GM19328 (cell line): ENCODE results near the gene PIEZO2.

Experiments used
- ATAC-seq: cut with Tn5 transposase; IDR thresholded peaks from one replicate; pipeline ENCODE4 v1.9.1; 2021; ENCODE audit warnings: mild to moderate bottlenecking, moderate library complexity; ENCODE audit not compliant: unreplicated experiment

PIEZO2 gene

GRCh38 chr18:11071300-11071699, 78.1 kb downstream of the PIEZO2 start:
- ATAC-seq = no peak

- no peak for ATAC-seq
Observed at GRCh38 chr18:11070593-11070992, 78.8 kb downstream of the PIEZO2 start.

GRCh38 chr18:11066038-11066437, 83.3 kb downstream of the PIEZO2 start:
- ATAC-seq = no peak

DNA sequence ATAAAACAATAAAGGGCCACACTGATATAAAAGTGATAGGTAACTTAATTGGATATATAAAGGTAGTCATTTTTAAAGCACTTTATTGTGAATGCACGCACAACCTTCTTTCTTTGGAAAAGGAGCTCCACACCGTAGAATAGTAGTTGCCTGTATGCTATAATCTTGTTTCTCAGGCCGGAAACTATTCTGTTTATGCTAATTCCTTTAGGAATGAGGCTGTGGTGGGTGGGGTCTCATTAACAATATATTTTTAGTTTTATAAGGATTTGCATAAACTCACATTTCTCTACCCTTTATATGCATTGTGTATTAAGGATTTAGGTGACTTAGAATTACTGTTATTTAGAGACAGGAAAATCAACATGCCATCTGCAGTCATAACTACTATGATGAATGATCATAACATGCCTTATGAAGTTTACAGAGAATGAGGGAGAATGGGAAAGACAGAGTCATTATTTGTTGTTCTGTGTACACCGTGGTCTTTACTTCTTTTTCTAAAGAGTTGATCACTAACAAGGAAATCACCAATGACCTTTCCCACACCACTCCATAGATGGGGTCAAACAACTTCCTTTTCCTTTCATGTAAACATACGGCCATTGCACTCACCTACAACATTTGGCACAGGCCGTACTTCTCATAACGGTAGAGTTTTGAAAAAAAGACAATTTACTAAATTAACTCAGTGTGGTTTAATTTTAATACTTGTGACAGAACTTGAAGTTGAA, 84.5 kb downstream of the PIEZO2 start:
- ATAC-seq = no peak

DNA sequence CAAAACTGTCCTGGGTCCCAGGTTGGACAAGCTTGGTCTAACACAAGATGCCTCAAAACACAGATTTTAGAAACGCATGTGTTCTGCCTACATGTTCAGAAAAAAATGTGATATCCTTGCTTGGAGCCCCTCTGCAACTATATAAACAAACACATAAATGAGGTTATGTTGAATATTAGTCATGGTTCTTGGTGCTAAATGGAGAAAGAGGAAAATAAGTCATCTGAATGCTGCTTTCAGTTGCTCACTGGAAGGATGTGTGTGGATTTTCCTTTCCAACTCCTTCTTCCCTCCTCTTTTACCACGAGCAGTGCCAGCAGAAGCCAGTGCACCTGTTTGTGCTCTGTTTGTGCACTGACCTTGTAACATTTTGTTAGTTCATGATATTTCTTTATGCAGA, 85.3 kb downstream of the PIEZO2 start:
- no peak for ATAC-seq

DNA sequence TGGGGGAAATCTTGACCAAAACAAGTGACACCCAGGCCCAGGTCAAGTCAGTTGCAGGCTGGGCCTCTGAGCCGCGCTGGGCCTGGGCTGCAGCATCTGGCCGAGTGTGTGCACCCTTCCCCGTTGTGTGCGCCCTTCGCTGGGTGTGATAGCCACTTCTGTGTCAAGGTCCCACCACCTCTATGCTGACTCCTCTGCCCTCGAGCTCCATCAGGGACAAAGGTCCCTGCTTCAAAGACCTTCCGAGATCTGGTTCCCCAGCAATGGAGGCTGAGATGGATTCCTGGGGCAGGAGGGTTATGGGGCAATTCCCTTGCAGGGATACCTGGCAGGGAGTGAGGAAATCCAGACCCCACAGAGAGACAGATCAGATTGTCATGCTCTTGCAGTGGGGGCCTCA, 93.6 kb downstream of the PIEZO2 start:
- no peak for ATAC-seq

- no peak for ATAC-seq
Observed at GRCh38 chr18:11054497-11054896, 94.9 kb downstream of the PIEZO2 start.

GRCh38 chr18:11053293-11053692, 96.1 kb downstream of the PIEZO2 start:
- ATAC-seq = no peak

GRCh38 chr18:11052800-11053199, 96.6 kb downstream of the PIEZO2 start:
- no peak for ATAC-seq

- no peak for ATAC-seq
Observed at GRCh38 chr18:11051462-11051861, 97.9 kb downstream of the PIEZO2 start.

DNA sequence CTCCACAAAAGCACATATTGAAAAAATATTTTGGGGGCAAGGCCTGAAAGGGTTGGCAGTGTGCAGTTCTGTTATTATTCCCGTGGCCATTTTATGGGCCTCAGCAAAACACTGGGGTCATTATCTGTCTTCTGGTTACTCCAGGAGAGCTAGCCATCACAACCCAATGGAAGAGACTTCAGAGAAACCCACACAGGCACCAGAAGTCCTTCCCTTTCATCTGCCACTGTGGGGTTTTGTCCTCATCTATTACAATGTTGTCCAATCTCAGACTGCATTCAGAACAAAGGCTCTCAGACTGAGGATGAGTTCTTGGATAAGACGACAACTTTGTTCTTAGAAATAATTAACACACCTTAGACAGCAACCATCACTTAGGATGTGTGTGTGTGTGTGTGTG, 98.4 kb downstream of the PIEZO2 start:
- ATAC-seq = no peak

GRCh38 chr18:11047817-11048216, 101.6 kb downstream of the PIEZO2 start:
- no peak for ATAC-seq

GRCh38 chr18:11047156-11047555, 102.2 kb downstream of the PIEZO2 start:
- ATAC-seq = no peak

- no peak for ATAC-seq
Observed at GRCh38 chr18:11046140-11046539, 103.2 kb downstream of the PIEZO2 start.

DNA sequence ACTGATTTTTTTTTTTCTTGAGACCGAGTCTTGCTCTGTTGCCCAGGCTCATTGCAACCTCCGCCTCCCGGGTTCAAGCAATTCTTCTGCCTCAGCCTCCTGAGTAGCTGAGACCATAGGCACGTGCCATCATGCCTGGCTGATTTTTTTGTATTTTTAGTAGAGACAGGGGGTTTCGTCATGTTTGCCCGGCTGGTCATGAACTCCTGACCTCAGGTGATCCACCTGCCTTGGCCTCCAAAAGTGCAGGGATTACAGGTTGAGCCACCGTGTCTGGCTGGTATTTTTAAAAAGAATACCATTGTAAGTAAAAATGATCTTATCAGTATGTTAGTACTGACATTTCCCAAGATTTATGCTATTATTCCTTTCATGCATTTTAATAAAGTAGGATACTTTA, 105.7 kb downstream of the PIEZO2 start:
- ATAC-seq = no peak

DNA sequence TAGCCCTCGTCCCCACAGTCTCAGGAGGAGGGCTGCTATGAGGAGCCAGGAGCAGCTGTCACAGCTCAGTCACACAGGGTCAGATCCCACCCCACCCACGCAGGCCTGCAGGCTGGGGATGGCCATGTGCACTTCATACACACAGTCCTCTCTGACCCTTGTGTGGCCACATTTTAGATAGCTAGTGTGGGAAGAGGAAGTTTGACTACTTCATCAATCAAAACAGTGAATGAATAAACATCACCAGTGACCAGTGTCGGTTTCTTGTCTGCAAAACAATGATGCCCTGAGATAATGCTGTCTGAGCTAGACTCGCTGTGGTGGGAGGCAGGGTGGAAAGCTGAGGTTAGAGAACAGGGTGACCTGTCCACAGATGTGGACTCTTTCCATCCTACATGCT, 107.1 kb downstream of the PIEZO2 start:
- no peak for ATAC-seq

- no peak for ATAC-seq
Observed at GRCh38 chr18:11040823-11041656, 108.3 kb downstream of the PIEZO2 start.

GRCh38 chr18:11040359-11040758, 109.0 kb downstream of the PIEZO2 start:
- ATAC-seq = no peak

GRCh38 chr18:11037533-11038240, 111.7 kb downstream of the PIEZO2 start:
- ATAC-seq = no peak

GRCh38 chr18:11035814-11036495, 113.4 kb downstream of the PIEZO2 start:
- no peak for ATAC-seq

GRCh38 chr18:11035376-11035775, 114.0 kb downstream of the PIEZO2 start:
- ATAC-seq = no peak
